Thyroid gland (tissue), 4 donors: ENCODE measurements around the gene KRTAP6-1. TPM values are rescaled to one million over a fixed set of nuclear protein-coding genes. Genes with fewer than 3 reads are reported as not detected.

Source experiments
- DNase-seq, 2 donors: peaks; one replicate each; pipeline ENCODE4 v3.0.0-alpha.2; 2019
- H3K27ac ChIP-seq, 3 donors: fragments of 200-600 bp; sonication (generic); 1 replicate in 2 of 3; 2 replicates in 1 of 3; pipeline ENCODE4 v1.5.1; 2016 to 2019; ENCODE audit warnings: mild to moderate bottlenecking in 1 of 3, moderate library complexity in 1 of 3
- H3K27me3 ChIP-seq: fragments of 200-600 bp; sonication (generic); one replicate; pipeline ENCODE4 v1.5.1; 2019
- H3K36me3 ChIP-seq, 2 donors: fragments of 200-600 bp; sonication (generic); one replicate each; pipeline ENCODE4 v1.5.1; 2016 to 2019
- H3K4me1 ChIP-seq, 2 donors: fragments of 200-600 bp; sonication (generic); one replicate each; pipeline ENCODE4 v1.5.1; 2017 to 2019
- H3K4me3 ChIP-seq, 3 donors: fragments of 200-600 bp; sonication (generic); replicated peaks in 1 of 3; 1 replicate in 2 of 3; 2 replicates in 1 of 3; pipeline ENCODE4 v1.5.1; 2016; ENCODE audit warnings: mild to moderate bottlenecking in 1 of 3
- H3K9me3 ChIP-seq: fragments of 200-600 bp; sonication (generic); one replicate; pipeline ENCODE4 v1.5.1; 2017
- CTCF ChIP-seq, 6 experiments: fragments of 200-600 bp in 3 of 6; fragments of 450-650 bp in 3 of 6; sonication (generic) in 3 of 6; IDR thresholded peaks; one replicate each; pipeline ENCODE4 v1.5.1; 2016 to 2019; ENCODE audit warnings: antibody characterized with exemption in 6 of 6, mild to moderate bottlenecking in 2 of 6, inconsistent platforms in 1 of 6, moderate library complexity in 1 of 6
- POLR2A ChIP-seq, 2 donors: fragments of 450-650 bp; IDR thresholded peaks; one replicate each; pipeline ENCODE4 v1.6.1; 2017; ENCODE audit warnings: antibody characterized with exemption in 2 of 2, mild to moderate bottlenecking in 2 of 2, moderate library complexity in 1 of 2
- WGBS, 2 donors: methylation state at CpG; one replicate each; pipeline ENCODE4 v1.1.5; 2017; 5-methylcytosine and 5-hydroxymethylcytosine counted together
- intact Hi-C: fragments of 100-400 bp; cut with DNase I; formaldehyde crosslinking; loops from one replicate; pipeline ENCODE4 v1.15.1; 2023
- total RNA-seq, 4 donors: library from RNA; depleted of rRNA; stranded (reverse); fragments of >200 nt; gene quantifications; one replicate each; pipeline ENCODE4 v1.2.3, GENCODE V29; 2016

The KRTAP6-1 gene
- total RNA-seq, 4 donors from 2014 or later = not detected

DNA sequence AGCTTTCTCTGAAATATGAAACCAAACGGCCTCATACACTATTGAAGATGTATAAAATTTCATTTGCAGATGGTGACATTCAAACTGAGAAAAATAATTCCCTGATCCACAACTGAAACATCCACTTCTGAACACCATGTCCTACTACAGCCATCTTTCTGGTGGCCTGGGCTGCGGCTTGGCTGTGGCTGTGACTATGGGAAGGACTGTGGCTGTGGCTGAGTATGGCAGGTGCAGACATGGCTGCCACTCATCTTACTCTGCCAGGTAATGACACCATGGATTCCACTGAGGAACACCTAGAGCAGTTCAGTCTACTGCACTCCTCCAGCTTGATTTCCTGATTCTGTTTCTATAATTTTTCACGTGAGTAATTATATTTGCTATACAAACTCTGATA, 6.8 kb upstream of the KRTAP6-1 start, which contains the start of gene KRTAP20-4:
KRTAP20-4 (plus strand) TSS at position 106 of the 400 bp plus-strand sequence.
- H3K27ac ChIP-seq = no peak within 1 kb of the TSS
- WGBS, 2 donors = 93 to 94% methylated on average over 3 of the region's 3 CpGs
- no peak for TF ChIP-seq POLR2A (IDR thresholded peaks at IDR 0.05)
- TF ChIP-seq CTCF (IDR thresholded peaks at IDR 0.05) = no peak
- H3K4me3 ChIP-seq = no peak within 1 kb of the TSS
- intact Hi-C loops = no loop called here
- no peaks in the 10 kb centered on the region for H3K27me3 ChIP-seq
- no peaks in the 10 kb centered on the region for H3K36me3 ChIP-seq
- H3K9me3 ChIP-seq = no peaks in the 10 kb centered on the region
- DNase-seq = no peak
- no peaks in the 10 kb centered on the region for H3K4me1 ChIP-seq

DNA sequence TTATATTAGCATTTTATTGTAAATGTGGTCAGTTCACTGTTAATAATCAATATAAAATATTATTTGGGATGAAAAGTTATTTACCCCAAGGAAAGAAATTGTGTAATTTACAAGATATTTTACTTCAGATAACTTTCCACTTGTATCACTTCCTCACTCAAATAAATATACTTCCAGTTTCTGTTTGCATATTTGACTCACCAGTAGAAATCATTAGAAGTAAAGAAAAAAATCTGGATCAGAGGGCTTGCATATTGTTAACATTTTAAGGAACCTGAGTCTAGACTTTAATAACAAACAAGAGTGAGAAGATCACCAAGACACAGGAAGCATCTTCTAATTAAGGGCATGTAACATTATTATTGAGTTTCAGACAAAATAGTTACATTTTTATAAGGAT, 6.3 kb upstream of the KRTAP6-1 start:
- intact Hi-C loops = no loop called here
- TF ChIP-seq CTCF (IDR thresholded peaks at IDR 0.05) = no peak
- no peak for TF ChIP-seq POLR2A (IDR thresholded peaks at IDR 0.05)
- Histone ChIP-seq H3K27ac (no peak overlapping the region), H3K4me3 (no peak overlapping the region), H3K27me3 (no peaks in the 10 kb centered on the region), H3K36me3 (no peaks in the 10 kb centered on the region), H3K4me1 (no peaks in the 10 kb centered on the region), H3K9me3 (no peaks in the 10 kb centered on the region)
- DNase-seq = no peak

DNA sequence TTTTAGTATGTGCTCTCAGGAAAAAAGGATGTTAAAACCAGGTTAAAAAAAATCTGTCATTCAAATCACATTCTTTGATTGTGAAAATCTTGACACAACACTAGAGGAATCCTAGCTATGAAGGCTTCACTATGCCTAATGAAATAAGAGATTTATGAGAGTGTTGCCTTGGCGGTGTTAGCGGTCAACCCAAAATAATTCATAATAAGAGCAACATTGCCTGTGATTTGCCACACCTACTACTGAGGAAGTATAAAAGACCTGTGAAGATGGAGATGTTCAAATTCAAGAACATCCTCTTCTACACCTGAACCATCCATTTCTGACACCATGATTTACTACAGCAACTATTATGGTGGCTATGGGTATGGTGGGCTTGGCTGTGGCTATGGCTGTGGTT, 2.4 kb upstream of the KRTAP6-1 start, which contains the start of gene KRTAP20-1:
KRTAP20-1 (plus strand) TSS at position 301 of the 400 bp plus-strand sequence; CDS start at position 331, 30 bp downstream.
- no peak for DNase-seq
- Histone ChIP-seq H3K36me3 (no peaks in the 10 kb centered on the region), H3K4me1 (no peaks in the 10 kb centered on the region), H3K4me3 (no peak within 1 kb of the TSS), H3K27ac (no peak within 1 kb of the TSS), H3K27me3 (no peaks in the 10 kb centered on the region), H3K9me3 (no peaks in the 10 kb centered on the region)
- 96 to 97% methylated on average over 2 of the region's 2 CpGs for WGBS, 2 donors
- intact Hi-C loops = no loop called here
- TF ChIP-seq POLR2A (IDR thresholded peaks at IDR 0.05) (no peak), CTCF (IDR thresholded peaks at IDR 0.05) (no peak)

GRCh38 chr21:30615199-30615598, 1.5 kb upstream of the KRTAP6-1 start:
- intact Hi-C loops = no loop called here
- Histone ChIP-seq H3K4me1 (no peaks in the 10 kb centered on the region), H3K36me3 (no peaks in the 10 kb centered on the region), H3K4me3 (no peak overlapping the region), H3K27ac (no peak overlapping the region), H3K27me3 (no peaks in the 10 kb centered on the region), H3K9me3 (no peaks in the 10 kb centered on the region)
- DNase-seq = no peak
- TF ChIP-seq POLR2A (IDR thresholded peaks at IDR 0.05) (no peak), CTCF (IDR thresholded peaks at IDR 0.05) (no peak)

DNA sequence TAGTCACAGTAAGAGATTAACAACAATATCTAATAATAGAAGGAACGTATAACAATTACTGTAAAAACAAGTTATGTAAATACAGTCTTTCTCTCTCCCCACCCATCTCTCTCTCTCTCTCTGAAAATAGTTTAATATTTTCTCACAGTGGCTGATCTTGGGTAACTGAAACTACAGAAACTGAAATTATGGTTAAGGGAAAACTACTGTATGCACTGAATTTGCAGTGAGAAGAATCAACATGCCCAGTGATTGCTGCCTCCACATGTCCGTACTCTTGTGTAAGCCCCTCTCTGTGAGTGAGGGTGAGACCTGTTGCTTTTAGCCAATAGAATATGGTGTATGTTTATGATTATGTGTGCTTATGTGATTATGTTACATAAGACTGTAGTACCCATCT, 1.6 kb downstream of the KRTAP6-1 start:
- DNase-seq = no peak
- no peaks in the 10 kb centered on the region for H3K36me3 ChIP-seq
- H3K27me3 ChIP-seq = no peaks in the 10 kb centered on the region
- no peaks in the 10 kb centered on the region for H3K9me3 ChIP-seq
- TF ChIP-seq CTCF (IDR thresholded peaks at IDR 0.05) = no peak
- H3K27ac ChIP-seq = no peak overlapping the region
- no peaks in the 10 kb centered on the region for H3K4me1 ChIP-seq
- H3K4me3 ChIP-seq = no peak overlapping the region
- 91 to 97% methylated on average over 2 of the region's 2 CpGs for WGBS, 2 donors
- intact Hi-C loops = no loop called here
